Activated CD8-positive, alpha-beta memory T cell treated with anti-CD3 and anti-CD28 coated beads for 4 hours (primary cell): ENCODE results near the gene CACNG7.

Source experiments
- DNase-seq, 2 donors: peaks; one replicate each; pipeline ENCODE4 v3.0.0-alpha.2; 2020; ENCODE audit warnings: low read depth in 2 of 2

CACNG7 gene

GRCh38 chr19:53878776-53879139, 30.3 kb upstream of the CACNG7 start:
- DNase-seq = no peak

GRCh38 chr19:53879140-53880081, 29.7 kb upstream of the CACNG7 start:
- peak; percentile 57 to 66 for DNase-seq

- no peak for DNase-seq
These were observed 28.2 kb upstream of the CACNG7 start for GRCh38 chr19:53880711-53881481.

- DNase-seq = no peak
These were observed 27.3 kb upstream of the CACNG7 start, which contains the start of gene PRKCG for GRCh38 chr19:53881482-53882390. Gene PRKCG (plus strand): TSS chr19:53882197. CDS start chr19:53882495, 298 bp downstream.

GRCh38 chr19:53882391-53883050, 26.6 kb upstream of the CACNG7 start:
- no peak for DNase-seq

- no peak for DNase-seq
These were observed 25.8 kb upstream of the CACNG7 start for GRCh38 chr19:53883231-53883661.

GRCh38 chr19:53883741-53884140, 25.3 kb upstream of the CACNG7 start:
- no peak for DNase-seq

- DNase-seq = no peak
These were observed 24.8 kb upstream of the CACNG7 start for GRCh38 chr19:53884256-53884655.

- DNase-seq = no peak
These were observed 24.0 kb upstream of the CACNG7 start for GRCh38 chr19:53885036-53885435.

GRCh38 chr19:53892301-53892980, 16.6 kb upstream of the CACNG7 start:
- DNase-seq = no peak

GRCh38 chr19:53892981-53893325, 16.1 kb upstream of the CACNG7 start:
- no peak for DNase-seq

GRCh38 chr19:53894707-53895106, 14.4 kb upstream of the CACNG7 start:
- DNase-seq = no peak

- DNase-seq = no peak
These were observed 12.4 kb upstream of the CACNG7 start for GRCh38 chr19:53896682-53897081.

- no peak for DNase-seq
These were observed 11.6 kb upstream of the CACNG7 start for GRCh38 chr19:53897459-53897858.

- no peak for DNase-seq
These were observed 10.9 kb upstream of the CACNG7 start for GRCh38 chr19:53898166-53898565.

GRCh38 chr19:53898636-53899341, 10.3 kb upstream of the CACNG7 start:
- DNase-seq = no peak

GRCh38 chr19:53900191-53900860, 8.8 kb upstream of the CACNG7 start:
- no peak for DNase-seq

GRCh38 chr19:53903055-53903680, 5.9 kb upstream of the CACNG7 start:
- no peak for DNase-seq

GRCh38 chr19:53904909-53905308, 4.2 kb upstream of the CACNG7 start:
- DNase-seq = no peak
